HepG2 (cell line): ENCODE results near the gene GRHL1. TPM values are rescaled to one million over a fixed set of nuclear protein-coding genes. Genes with fewer than 3 reads are reported as not detected.
A peak's percentile ranks its signal among the peaks of the same experiment; 100 is the strongest.

ENCODE experiments used
- ARNTL ChIP-seq: sonication (generic); formaldehyde crosslinking; IDR thresholded peaks from 2 replicates; pipeline ENCODE4 v1.4.0; 2020; ENCODE audit warnings: mild to moderate bottlenecking, missing genetic modification reagents
- CEBPB ChIP-seq: IDR thresholded peaks from 2 replicates; pipeline ENCODE4 v1.6.1; 2011; ENCODE audit warnings: low read depth, low read length, improper control_type of control experiment, borderline replicate concordance
- KDM6A ChIP-seq: IDR thresholded peaks from 2 replicates; pipeline ENCODE4 v1.6.1; 2016; ENCODE audit warnings: low read depth
- SRSF9 ChIP-seq: fragments of 200-400 bp; formaldehyde crosslinking; IDR thresholded peaks from 2 replicates; pipeline ENCODE4 v1.6.1; 2018; ENCODE audit warnings: borderline replicate concordance, mild to moderate bottlenecking, low read depth, low read length; ENCODE audit not compliant: insufficient read depth, poor library complexity, severe bottlenecking
- TBL1XR1 ChIP-seq: fragments of 150-350 bp; IDR thresholded peaks from 2 replicates; pipeline ENCODE4 v1.6.1; 2014; ENCODE audit warnings: borderline replicate concordance, low read length; ENCODE audit not compliant: partially characterized antibody
- XBP1 ChIP-seq: sonication (generic); formaldehyde crosslinking; IDR thresholded peaks from 2 replicates; pipeline ENCODE4 v1.5.0; 2020; ENCODE audit warnings: missing genetic modification reagents
- ZNF703 ChIP-seq: sonication (generic); formaldehyde crosslinking; IDR thresholded peaks from 2 replicates; pipeline ENCODE4 v1.5.1; 2020; ENCODE audit warnings: missing genetic modification reagents, mild to moderate bottlenecking, moderate library complexity, borderline replicate concordance
- polyA plus RNA-seq, 8 experiments: library from polyadenylated mRNA; depleted of rRNA in 3 of 8; stranded (reverse) in 7 of 8; unstranded in 1 of 8; fragments of >200 nt; fragmentation: Illumina TruSeq in 4 of 8; extraction: Trizol in 4 of 8; gene quantifications; 2 replicates each; pipeline versions ENCODE4 v1.2.1 to v1.2.3, GENCODE V29; 2011 to 2016; ENCODE audit warnings: low read depth in 4 of 8, missing spikeins in 1 of 8, mixed read lengths in 1 of 8; ENCODE audit not compliant: insufficient read depth in 1 of 8
- total RNA-seq, 5 experiments: library from RNA; depleted of rRNA; stranded (reverse); fragments of >200 nt; fragmentation: Illumina TruSeq; extraction: Trizol; gene quantifications; 2 replicates each; pipeline ENCODE4 v1.2.3, GENCODE V29; 2016; ENCODE audit warnings: low read depth in 1 of 5
- TF ChIP-seq, protein P1 (sequence below): sonication (generic); formaldehyde crosslinking; IDR thresholded peaks from 2 replicates; pipeline ENCODE4 v1.5.0; 2020; ENCODE audit warnings: mild to moderate bottlenecking, missing genetic modification reagents, borderline replicate concordance
- TF ChIP-seq, protein P2 (sequence below): IDR thresholded peaks from 2 replicates; pipeline ENCODE4 v1.6.1; 2016; ENCODE audit warnings: missing genetic modification reagents, missing compliant biosample characterization
- TF ChIP-seq, protein P3 (sequence below): fragments of 450-650 bp; IDR thresholded peaks from 2 replicates; pipeline ENCODE4 v1.6.1; 2016
- TF ChIP-seq, protein P4 (sequence below): sonication (generic); formaldehyde crosslinking; IDR thresholded peaks from 2 replicates; pipeline ENCODE4 v1.4.0; 2020; ENCODE audit warnings: missing genetic modification reagents, low read depth, mild to moderate bottlenecking, borderline replicate concordance
- TF ChIP-seq, protein P5 (sequence below): sonication (generic); formaldehyde crosslinking; IDR thresholded peaks from 2 replicates; pipeline ENCODE4 v1.5.0; 2020; ENCODE audit warnings: mild to moderate bottlenecking, missing genetic modification reagents
- TF ChIP-seq, protein P6 (sequence below): IDR thresholded peaks from 2 replicates; pipeline ENCODE4 v1.6.1; 2016; ENCODE audit warnings: missing compliant biosample characterization, missing genetic modification reagents, borderline replicate concordance

GRHL1 gene
- total and polyA plus RNA-seq, 2 of the 13 experiments (the other 11 are each of a cell fraction or from before 2014, with no cell fraction given) = 9.3 to 12.0 TPM

- TF ChIP-seq, protein P1, sequence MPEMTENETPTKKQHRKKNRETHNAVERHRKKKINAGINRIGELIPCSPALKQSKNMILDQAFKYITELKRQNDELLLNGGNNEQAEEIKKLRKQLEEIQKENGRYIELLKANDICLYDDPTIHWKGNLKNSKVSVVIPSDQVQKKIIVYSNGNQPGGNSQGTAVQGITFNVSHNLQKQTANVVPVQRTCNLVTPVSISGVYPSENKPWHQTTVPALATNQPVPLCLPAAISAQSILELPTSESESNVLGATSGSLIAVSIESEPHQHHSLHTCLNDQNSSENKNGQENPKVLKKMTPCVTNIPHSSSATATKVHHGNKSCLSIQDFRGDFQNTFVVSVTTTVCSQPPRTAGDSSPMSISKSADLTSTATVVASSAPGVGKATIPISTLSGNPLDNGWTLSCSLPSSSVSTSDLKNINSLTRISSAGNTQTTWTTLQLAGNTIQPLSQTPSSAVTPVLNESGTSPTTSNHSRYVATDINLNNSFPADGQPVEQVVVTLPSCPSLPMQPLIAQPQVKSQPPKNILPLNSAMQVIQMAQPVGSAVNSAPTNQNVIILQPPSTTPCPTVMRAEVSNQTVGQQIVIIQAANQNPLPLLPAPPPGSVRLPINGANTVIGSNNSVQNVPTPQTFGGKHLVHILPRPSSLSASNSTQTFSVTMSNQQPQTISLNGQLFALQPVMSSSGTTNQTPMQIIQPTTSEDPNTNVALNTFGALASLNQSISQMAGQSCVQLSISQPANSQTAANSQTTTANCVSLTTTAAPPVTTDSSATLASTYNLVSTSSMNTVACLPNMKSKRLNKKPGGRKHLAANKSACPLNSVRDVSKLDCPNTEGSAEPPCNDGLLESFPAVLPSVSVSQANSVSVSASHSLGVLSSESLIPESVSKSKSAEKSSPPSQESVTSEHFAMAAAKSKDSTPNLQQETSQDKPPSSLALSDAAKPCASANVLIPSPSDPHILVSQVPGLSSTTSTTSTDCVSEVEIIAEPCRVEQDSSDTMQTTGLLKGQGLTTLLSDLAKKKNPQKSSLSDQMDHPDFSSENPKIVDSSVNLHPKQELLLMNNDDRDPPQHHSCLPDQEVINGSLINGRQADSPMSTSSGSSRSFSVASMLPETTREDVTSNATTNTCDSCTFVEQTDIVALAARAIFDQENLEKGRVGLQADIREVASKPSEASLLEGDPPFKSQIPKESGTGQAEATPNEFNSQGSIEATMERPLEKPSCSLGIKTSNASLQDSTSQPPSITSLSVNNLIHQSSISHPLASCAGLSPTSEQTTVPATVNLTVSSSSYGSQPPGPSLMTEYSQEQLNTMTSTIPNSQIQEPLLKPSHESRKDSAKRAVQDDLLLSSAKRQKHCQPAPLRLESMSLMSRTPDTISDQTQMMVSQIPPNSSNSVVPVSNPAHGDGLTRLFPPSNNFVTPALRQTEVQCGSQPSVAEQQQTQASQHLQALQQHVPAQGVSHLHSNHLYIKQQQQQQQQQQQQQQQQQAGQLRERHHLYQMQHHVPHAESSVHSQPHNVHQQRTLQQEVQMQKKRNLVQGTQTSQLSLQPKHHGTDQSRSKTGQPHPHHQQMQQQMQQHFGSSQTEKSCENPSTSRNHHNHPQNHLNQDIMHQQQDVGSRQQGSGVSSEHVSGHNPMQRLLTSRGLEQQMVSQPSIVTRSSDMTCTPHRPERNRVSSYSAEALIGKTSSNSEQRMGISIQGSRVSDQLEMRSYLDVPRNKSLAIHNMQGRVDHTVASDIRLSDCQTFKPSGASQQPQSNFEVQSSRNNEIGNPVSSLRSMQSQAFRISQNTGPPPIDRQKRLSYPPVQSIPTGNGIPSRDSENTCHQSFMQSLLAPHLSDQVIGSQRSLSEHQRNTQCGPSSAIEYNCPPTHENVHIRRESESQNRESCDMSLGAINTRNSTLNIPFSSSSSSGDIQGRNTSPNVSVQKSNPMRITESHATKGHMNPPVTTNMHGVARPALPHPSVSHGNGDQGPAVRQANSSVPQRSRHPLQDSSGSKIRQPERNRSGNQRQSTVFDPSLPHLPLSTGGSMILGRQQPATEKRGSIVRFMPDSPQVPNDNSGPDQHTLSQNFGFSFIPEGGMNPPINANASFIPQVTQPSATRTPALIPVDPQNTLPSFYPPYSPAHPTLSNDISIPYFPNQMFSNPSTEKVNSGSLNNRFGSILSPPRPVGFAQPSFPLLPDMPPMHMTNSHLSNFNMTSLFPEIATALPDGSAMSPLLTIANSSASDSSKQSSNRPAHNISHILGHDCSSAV (CRISPR knock-in tag) = no peak
- TF ChIP-seq, protein P2, sequence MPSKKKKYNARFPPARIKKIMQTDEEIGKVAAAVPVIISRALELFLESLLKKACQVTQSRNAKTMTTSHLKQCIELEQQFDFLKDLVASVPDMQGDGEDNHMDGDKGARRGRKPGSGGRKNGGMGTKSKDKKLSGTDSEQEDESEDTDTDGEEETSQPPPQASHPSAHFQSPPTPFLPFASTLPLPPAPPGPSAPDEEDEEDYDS (CRISPR knock-in tag) = no peak
- TF ChIP-seq, protein P3, sequence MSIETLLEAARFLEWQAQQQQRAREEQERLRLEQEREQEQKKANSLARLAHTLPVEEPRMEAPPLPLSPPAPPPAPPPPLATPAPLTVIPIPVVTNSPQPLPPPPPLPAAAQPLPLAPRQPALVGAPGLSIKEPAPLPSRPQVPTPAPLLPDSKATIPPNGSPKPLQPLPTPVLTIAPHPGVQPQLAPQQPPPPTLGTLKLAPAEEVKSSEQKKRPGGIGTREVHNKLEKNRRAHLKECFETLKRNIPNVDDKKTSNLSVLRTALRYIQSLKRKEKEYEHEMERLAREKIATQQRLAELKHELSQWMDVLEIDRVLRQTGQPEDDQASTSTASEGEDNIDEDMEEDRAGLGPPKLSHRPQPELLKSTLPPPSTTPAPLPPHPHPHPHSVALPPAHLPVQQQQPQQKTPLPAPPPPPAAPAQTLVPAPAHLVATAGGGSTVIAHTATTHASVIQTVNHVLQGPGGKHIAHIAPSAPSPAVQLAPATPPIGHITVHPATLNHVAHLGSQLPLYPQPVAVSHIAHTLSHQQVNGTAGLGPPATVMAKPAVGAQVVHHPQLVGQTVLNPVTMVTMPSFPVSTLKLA = no peak
- TF ChIP-seq, protein P4, sequence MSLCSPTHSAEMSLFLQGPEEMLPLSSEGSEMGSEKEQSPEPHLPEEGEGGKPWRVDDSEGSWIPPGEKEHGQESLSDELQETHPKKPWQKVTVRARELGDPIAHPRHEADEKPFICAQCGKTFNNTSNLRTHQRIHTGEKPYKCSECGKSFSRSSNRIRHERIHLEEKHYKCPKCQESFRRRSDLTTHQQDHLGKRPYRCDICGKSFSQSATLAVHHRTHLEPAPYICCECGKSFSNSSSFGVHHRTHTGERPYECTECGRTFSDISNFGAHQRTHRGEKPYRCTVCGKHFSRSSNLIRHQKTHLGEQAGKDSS (CRISPR knock-in tag) = 0 out of 2 replicates have a peak, but pooled peaks have one; percentile 53
- TF ChIP-seq ARNTL (CRISPR knock-in tag) = peak; percentile 57; the same call in 1 of the 2 replicates
- TF ChIP-seq KDM6A (CRISPR knock-in tag) = no peak
- TF ChIP-seq, protein P5, sequence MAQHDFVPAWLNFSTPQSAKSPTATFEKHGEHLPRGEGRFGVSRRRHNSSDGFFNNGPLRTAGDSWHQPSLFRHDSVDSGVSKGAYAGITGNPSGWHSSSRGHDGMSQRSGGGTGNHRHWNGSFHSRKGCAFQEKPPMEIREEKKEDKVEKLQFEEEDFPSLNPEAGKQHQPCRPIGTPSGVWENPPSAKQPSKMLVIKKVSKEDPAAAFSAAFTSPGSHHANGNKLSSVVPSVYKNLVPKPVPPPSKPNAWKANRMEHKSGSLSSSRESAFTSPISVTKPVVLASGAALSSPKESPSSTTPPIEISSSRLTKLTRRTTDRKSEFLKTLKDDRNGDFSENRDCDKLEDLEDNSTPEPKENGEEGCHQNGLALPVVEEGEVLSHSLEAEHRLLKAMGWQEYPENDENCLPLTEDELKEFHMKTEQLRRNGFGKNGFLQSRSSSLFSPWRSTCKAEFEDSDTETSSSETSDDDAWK = no peak
- TF ChIP-seq, protein P6, sequence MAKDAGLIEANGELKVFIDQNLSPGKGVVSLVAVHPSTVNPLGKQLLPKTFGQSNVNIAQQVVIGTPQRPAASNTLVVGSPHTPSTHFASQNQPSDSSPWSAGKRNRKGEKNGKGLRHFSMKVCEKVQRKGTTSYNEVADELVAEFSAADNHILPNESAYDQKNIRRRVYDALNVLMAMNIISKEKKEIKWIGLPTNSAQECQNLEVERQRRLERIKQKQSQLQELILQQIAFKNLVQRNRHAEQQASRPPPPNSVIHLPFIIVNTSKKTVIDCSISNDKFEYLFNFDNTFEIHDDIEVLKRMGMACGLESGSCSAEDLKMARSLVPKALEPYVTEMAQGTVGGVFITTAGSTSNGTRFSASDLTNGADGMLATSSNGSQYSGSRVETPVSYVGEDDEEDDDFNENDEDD (CRISPR knock-in tag) = peak; percentile 92
- TF ChIP-seq XBP1 = no peak
- 0 out of 2 replicates have a peak, but pooled peaks have one; percentile 72 for TF ChIP-seq ZNF703 (CRISPR knock-in tag)
- TF ChIP-seq CEBPB = no peak
- TF ChIP-seq TBL1XR1 = no peak
- no peak for TF ChIP-seq SRSF9
Observed at GRCh38 chr2:10043906-10044601, 92.6 kb downstream of the GRHL1 start (continued).
